ENCODE data around the gene POGLUT3. TPM values are rescaled to one million over a fixed set of nuclear protein-coding genes. Genes with fewer than 3 reads are reported as not detected.

POGLUT3 gene
- total RNA-seq, 4 donors from 2014 or later, result 18.8 to 24.0 (median 19.6) TPM

DNA sequence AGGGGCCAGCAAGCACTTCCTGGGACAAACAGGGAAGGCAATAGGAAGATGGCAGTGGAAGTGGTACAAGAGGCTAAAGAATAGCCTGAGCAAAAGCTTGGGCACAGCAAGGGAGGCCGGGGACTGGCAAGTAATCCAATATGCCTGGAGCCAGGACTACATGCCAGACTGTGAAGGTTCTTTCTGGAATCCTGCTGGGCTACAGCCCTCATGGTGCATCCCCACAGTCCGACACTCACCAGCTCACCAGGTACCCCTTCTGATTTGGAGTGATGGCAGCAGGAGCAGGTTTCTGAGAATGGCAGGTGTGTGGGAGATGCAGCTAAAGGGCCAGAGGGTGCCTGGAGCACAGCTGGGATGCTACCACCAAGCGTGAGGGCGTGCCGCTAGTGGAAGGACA, 32.2 kb upstream of the POGLUT3 start:
- DNase-seq (ENCODE audit: extremely low spot score), result no peak
- WGBS, result 91% methylated on average over 5 of the region's 5 CpGs
- no peak overlapping the region for H3K4me3 ChIP-seq
- H3K4me1 ChIP-seq, result no peaks in the 10 kb centered on the region
- no peaks in the 10 kb centered on the region for H3K9me3 ChIP-seq
- no peak overlapping the region for H3K27ac ChIP-seq (replicated peaks in 1 of 4)
- TF ChIP-seq POLR2A (IDR thresholded peaks at IDR 0.05; ENCODE audit: low read depth) (no peak), POLR2AphosphoS5 (IDR thresholded peaks at IDR 0.05) (no peak), EP300 (IDR thresholded peaks at IDR 0.05) (no peak)
- TF ChIP-seq, protein P1, sequence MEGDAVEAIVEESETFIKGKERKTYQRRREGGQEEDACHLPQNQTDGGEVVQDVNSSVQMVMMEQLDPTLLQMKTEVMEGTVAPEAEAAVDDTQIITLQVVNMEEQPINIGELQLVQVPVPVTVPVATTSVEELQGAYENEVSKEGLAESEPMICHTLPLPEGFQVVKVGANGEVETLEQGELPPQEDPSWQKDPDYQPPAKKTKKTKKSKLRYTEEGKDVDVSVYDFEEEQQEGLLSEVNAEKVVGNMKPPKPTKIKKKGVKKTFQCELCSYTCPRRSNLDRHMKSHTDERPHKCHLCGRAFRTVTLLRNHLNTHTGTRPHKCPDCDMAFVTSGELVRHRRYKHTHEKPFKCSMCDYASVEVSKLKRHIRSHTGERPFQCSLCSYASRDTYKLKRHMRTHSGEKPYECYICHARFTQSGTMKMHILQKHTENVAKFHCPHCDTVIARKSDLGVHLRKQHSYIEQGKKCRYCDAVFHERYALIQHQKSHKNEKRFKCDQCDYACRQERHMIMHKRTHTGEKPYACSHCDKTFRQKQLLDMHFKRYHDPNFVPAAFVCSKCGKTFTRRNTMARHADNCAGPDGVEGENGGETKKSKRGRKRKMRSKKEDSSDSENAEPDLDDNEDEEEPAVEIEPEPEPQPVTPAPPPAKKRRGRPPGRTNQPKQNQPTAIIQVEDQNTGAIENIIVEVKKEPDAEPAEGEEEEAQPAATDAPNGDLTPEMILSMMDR (IDR thresholded peaks at IDR 0.05), result no peak
- no peaks in the 10 kb centered on the region for H3K27me3 ChIP-seq
- intact Hi-C loops (cut with DNase I), result no loop called here
- no peaks in the 10 kb centered on the region for H3K36me3 ChIP-seq

- intact Hi-C loops (cut with DNase I), result no loop called here
- no peaks in the 10 kb centered on the region for H3K36me3 ChIP-seq
These were observed 29.2 kb upstream of the POGLUT3 start for GRCh38 chr11:108527382-108527781.

DNA sequence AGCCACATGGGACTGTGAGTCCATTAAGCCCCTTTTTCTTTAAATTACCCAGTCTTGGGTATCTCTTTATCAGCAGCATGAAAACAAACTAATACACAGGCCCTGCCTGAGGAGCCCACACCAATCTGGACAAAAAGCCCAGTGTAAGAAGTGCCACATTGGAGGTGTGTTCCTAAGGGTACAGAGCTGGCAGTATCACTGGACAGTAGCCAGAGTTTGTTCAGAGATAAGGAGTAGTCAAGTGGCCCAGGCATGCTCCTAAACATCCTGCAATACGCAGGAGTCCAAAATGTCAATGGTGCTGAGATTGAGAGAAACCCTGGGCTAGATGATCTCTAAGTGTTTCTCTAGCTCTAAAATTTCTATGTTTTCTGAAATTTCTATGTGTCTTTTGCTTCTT, 27.0 kb upstream of the POGLUT3 start:
- no peaks in the 10 kb centered on the region for H3K9me3 ChIP-seq
- no peaks in the 10 kb centered on the region for H3K36me3 ChIP-seq
- WGBS, result 100% methylated on average over 1 of the region's 1 CpG
- no peak for TF ChIP-seq EP300 (IDR thresholded peaks at IDR 0.05)
- TF ChIP-seq, protein P1 (IDR thresholded peaks at IDR 0.05), result no peak
- no peak for TF ChIP-seq POLR2A (IDR thresholded peaks at IDR 0.05; ENCODE audit: low read depth)
- intact Hi-C loops (cut with DNase I), result no loop called here
- H3K27me3 ChIP-seq, result no peaks in the 10 kb centered on the region
- H3K4me3 ChIP-seq, result no peak overlapping the region
- no peak overlapping the region for H3K27ac ChIP-seq (replicated peaks in 1 of 4)
- no peak for DNase-seq (ENCODE audit: extremely low spot score)
- no peaks in the 10 kb centered on the region for H3K4me1 ChIP-seq

More at GRCh38 chr11:108527382-108527781, 29.2 kb upstream of the POGLUT3 start:
- TF ChIP-seq, protein P1 (IDR thresholded peaks at IDR 0.05), result no peak
- no peak for TF ChIP-seq POLR2AphosphoS5 (IDR thresholded peaks at IDR 0.05)
- TF ChIP-seq EP300 (IDR thresholded peaks at IDR 0.05), result no peak
- TF ChIP-seq POLR2A (IDR thresholded peaks at IDR 0.05; ENCODE audit: low read depth), result no peak
- H3K27ac ChIP-seq (replicated peaks in 1 of 4), result no peak overlapping the region
- no peaks in the 10 kb centered on the region for H3K4me1 ChIP-seq
- H3K27me3 ChIP-seq, result no peaks in the 10 kb centered on the region
- H3K9me3 ChIP-seq, result no peaks in the 10 kb centered on the region
- WGBS, result 82% methylated on average over 6 of the region's 6 CpGs
- H3K4me3 ChIP-seq, result no peak overlapping the region
- DNase-seq (ENCODE audit: extremely low spot score), result no peak

- no peak overlapping the region for H3K27ac ChIP-seq (replicated peaks in 1 of 4)
- intact Hi-C loops (cut with DNase I), result no loop called here
- H3K36me3 ChIP-seq, result no peaks in the 10 kb centered on the region
- H3K27me3 ChIP-seq, result no peaks in the 10 kb centered on the region
- TF ChIP-seq, protein P1 (IDR thresholded peaks at IDR 0.05), result no peak
- TF ChIP-seq POLR2AphosphoS5 (IDR thresholded peaks at IDR 0.05) (no peak), POLR2A (IDR thresholded peaks at IDR 0.05; ENCODE audit: low read depth) (no peak), EP300 (IDR thresholded peaks at IDR 0.05) (no peak)
- H3K9me3 ChIP-seq, result no peaks in the 10 kb centered on the region
- no peak overlapping the region for H3K4me3 ChIP-seq
- H3K4me1 ChIP-seq, result no peaks in the 10 kb centered on the region
- DNase-seq (ENCODE audit: extremely low spot score), result no peak
These were observed 26.2 kb upstream of the POGLUT3 start for GRCh38 chr11:108524422-108524821.

GRCh38 chr11:108522318-108522717, 24.1 kb upstream of the POGLUT3 start:
- Histone ChIP-seq H3K4me3 (no peak overlapping the region), H3K9me3 (no peaks in the 10 kb centered on the region), H3K4me1 (no peaks in the 10 kb centered on the region), H3K36me3 (no peaks in the 10 kb centered on the region), H3K27me3 (no peaks in the 10 kb centered on the region), H3K27ac (replicated peaks in 1 of 4) (no peak overlapping the region)
- 67% methylated on average over 1 of the region's 1 CpG for WGBS
- DNase-seq (ENCODE audit: extremely low spot score), result no peak
- intact Hi-C loops (cut with DNase I), result no loop called here
- no peak for TF ChIP-seq EP300 (IDR thresholded peaks at IDR 0.05)
- TF ChIP-seq, protein P1 (IDR thresholded peaks at IDR 0.05), result no peak
- TF ChIP-seq POLR2A (IDR thresholded peaks at IDR 0.05; ENCODE audit: low read depth), result no peak
- no peak for TF ChIP-seq POLR2AphosphoS5 (IDR thresholded peaks at IDR 0.05)

Data from esophagus muscularis mucosa (tissue), 4 donors.